ENCODE measurements around the gene INSYN1.
"Not testable (repeated sequence)": the region's sequence is repeated elsewhere in the genome, so short reads cannot be mapped to it uniquely, and the experiment has no call there.

INSYN1 gene

GRCh38 chr15:73710321-73710720, 42.8 kb downstream of the INSYN1 start:
- DNase-seq (ENCODE audit: low read depth in 2 of 2): no peak
- TF ChIP-seq, protein P1, sequence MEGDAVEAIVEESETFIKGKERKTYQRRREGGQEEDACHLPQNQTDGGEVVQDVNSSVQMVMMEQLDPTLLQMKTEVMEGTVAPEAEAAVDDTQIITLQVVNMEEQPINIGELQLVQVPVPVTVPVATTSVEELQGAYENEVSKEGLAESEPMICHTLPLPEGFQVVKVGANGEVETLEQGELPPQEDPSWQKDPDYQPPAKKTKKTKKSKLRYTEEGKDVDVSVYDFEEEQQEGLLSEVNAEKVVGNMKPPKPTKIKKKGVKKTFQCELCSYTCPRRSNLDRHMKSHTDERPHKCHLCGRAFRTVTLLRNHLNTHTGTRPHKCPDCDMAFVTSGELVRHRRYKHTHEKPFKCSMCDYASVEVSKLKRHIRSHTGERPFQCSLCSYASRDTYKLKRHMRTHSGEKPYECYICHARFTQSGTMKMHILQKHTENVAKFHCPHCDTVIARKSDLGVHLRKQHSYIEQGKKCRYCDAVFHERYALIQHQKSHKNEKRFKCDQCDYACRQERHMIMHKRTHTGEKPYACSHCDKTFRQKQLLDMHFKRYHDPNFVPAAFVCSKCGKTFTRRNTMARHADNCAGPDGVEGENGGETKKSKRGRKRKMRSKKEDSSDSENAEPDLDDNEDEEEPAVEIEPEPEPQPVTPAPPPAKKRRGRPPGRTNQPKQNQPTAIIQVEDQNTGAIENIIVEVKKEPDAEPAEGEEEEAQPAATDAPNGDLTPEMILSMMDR (IDR thresholded peaks at IDR 0.05; ENCODE audit: low read depth, low read length): no peak
- no peak overlapping the region for H3K4me3 ChIP-seq (replicated peaks in 1 of 2; ENCODE audit: low read depth in 2 of 2, low read length in 2 of 2)

DNA sequence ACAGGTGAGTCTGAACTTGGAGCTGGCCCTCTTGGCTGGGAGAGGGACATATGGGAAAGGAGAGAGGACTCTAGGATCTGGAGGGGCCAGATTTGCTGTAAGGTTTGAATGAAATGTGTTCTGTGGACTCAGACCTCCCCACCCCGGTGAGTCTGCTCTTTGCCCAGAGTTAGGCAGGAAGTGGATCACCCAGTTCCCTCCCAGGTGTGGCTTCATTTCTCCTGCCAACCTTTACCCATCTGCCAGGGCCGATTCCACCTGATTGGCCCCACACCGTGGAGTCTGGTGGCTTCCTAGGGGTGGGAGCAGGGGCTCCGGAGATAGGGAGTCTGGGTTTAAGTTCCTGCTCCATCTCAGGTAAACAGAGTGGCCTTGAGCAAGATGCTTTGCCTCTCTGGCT, 43.5 kb downstream of the INSYN1 start:
- H3K4me3 ChIP-seq (replicated peaks in 1 of 2; ENCODE audit: low read depth in 2 of 2, low read length in 2 of 2): no peak overlapping the region
- DNase-seq (ENCODE audit: low read depth in 2 of 2): no peak
- TF ChIP-seq, protein P1 (IDR thresholded peaks at IDR 0.05; ENCODE audit: low read depth, low read length): no peak

DNA sequence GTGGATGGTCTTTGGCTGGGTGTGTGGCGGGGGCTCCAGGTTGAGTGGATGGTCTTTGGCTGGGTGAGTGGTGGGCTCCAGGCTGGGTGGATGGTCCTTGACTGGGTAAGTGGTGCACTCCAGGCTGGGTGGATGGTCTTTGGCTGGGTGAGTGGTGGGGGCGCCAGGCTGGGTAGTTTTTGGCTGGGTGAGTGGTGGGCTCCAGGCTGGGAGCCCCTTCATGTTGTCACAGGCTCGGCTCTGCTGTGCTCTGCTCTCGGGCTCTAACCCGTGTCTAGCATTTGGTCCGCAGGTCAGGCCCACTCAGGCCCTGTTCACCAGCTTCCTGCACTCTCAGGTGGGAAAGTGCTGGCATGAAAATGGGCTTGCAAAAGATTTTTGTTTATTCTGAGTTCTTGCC, 43.9 kb downstream of the INSYN1 start:
- TF ChIP-seq, protein P1 (IDR thresholded peaks at IDR 0.05; ENCODE audit: low read depth, low read length): no peak
- no peak for DNase-seq (ENCODE audit: low read depth in 2 of 2)
- H3K4me3 ChIP-seq (replicated peaks in 1 of 2; ENCODE audit: low read depth in 2 of 2, low read length in 2 of 2): no peak overlapping the region

DNA sequence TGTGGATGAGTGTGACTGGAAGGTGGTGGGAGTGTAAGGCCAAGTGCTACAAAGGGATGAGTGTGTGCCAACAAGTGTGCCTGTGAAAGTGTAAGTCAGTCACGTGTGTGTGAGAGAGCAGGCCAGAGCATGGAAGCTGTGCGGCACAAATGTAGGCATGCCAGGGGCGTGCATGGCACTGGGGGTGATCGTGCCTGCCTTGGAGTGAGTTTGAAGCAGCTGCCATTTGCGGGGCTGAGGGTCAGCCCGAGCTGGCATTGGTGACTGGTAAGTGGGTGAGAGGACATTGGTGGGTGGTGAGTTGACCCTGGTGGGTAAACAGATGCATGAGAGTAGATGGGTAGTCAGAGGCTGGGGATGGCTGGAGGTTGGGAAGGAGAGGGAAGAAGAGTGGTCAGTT, 44.5 kb downstream of the INSYN1 start:
- TF ChIP-seq, protein P1 (IDR thresholded peaks at IDR 0.05; ENCODE audit: low read depth, low read length): no peak
- DNase-seq (ENCODE audit: low read depth in 2 of 2): no peak
- H3K4me3 ChIP-seq (replicated peaks in 1 of 2; ENCODE audit: low read depth in 2 of 2, low read length in 2 of 2): no peak overlapping the region

DNA sequence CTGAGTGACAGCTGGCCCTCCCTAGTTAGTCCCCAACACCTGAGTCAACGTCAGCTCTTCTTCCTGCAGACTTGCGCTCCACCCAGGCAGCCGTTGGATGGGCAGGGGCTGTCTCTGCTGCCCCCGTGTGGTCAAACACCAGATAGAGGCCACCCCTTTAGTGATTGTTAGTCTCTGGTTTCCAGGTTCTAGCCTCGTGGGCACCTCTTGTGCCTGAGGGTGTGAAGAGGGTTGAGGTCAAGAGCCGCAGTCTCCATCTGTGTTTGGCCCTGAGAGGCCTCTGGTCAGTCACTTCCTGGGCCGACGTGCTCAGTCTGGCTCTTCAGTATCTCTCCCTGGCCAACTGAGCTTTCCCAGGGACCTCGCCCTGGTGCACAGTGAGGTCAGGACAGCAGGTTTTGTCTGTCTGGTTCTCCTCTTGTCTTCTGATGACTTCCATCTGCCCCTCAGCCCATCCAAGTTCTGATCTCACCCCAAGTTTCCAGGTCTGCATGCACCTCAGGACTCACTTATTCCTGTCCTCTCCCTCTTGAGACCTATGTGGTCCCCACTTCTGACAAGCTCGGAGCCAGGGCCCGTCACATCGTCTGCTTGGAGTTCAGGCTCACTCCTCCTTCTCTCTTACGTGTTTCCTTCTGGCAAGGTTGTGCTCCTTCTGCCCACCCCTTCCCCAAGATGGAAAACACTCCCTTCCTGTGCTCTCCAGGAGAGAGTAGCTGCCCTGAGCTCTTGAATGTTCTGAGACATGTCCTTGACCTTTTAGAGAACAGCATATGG, 48.1 kb downstream of the INSYN1 start:
- H3K4me3 ChIP-seq (replicated peaks in 1 of 2; ENCODE audit: low read depth in 2 of 2, low read length in 2 of 2): no peak overlapping the region
- TF ChIP-seq, protein P1 (IDR thresholded peaks at IDR 0.05; ENCODE audit: low read depth, low read length): peak; percentile 87
- peak; percentile 56 to 59 for DNase-seq (ENCODE audit: low read depth in 2 of 2)

DNA sequence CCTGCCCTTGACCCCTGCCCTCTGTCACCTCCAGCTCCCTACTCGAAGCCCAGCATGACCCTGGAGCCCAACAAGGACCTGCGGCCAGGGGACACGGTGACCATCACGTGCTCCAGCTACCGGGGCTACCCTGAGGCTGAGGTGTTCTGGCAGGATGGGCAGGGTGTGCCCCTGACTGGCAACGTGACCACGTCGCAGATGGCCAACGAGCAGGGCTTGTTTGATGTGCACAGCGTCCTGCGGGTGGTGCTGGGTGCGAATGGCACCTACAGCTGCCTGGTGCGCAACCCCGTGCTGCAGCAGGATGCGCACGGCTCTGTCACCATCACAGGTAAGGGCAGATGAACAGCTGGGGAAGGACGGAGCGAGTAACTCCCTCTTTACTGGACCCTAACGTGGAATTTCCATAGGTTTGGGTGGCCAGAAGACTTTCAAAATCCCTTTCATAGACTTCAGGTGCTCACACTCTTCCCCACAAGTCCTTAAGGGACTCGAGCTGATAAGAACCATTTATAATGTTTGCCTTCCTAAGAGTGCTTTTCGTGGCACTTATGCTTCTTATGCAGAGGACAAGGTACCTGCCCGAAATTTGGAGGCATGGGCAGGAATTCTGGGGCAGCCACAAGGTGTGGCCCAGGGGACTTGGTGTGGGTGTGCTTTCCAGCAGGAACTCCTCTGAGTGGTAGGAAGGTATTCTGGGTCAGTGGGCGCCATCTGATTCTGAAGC, 48.8 kb downstream of the INSYN1 start:
- not testable (repeated sequence) for H3K4me3 ChIP-seq (replicated peaks in 1 of 2; ENCODE audit: low read depth in 2 of 2, low read length in 2 of 2); DNase-seq (ENCODE audit: low read depth in 2 of 2)

- DNase-seq (ENCODE audit: low read depth in 2 of 2); H3K4me3 ChIP-seq (replicated peaks in 1 of 2; ENCODE audit: low read depth in 2 of 2, low read length in 2 of 2): not testable (repeated sequence)
Measured at GRCh38 chr15:73703601-73704000, 49.5 kb downstream of the INSYN1 start.

DNA sequence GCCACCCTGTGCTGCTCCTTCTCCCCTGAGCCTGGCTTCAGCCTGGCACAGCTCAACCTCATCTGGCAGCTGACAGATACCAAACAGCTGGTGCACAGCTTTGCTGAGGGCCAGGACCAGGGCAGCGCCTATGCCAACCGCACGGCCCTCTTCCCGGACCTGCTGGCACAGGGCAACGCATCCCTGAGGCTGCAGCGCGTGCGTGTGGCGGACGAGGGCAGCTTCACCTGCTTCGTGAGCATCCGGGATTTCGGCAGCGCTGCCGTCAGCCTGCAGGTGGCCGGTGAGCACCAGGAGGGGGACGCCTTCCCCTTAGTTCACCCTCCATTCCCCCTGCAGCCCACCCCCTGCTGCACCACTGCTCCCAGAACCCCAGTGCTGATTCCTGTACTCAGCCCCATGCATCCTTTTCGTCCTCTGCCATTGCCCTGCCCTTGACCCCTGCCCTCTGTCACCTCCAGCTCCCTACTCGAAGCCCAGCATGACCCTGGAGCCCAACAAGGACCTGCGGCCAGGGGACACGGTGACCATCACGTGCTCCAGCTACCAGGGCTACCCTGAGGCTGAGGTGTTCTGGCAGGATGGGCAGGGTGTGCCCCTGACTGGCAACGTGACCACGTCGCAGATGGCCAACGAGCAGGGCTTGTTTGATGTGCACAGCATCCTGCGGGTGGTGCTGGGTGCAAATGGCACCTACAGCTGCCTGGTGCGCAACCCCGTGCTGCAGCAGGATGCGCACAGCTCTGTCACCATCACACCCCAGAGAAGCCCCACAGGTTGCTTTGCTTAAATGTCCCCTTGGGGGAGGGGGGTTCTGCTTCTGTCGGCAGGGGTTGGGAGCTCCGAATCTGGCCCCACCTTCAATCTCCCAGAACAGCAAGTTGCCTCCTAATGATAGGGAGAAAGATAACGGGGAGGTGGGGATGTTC, 50.6 kb downstream of the INSYN1 start:
- not testable (repeated sequence) for DNase-seq (ENCODE audit: low read depth in 2 of 2)

More for the DNA sequence above, 50.6 kb downstream of the INSYN1 start:
- not testable (repeated sequence) for H3K4me3 ChIP-seq (replicated peaks in 1 of 2; ENCODE audit: low read depth in 2 of 2, low read length in 2 of 2)

Data from cardiac fibroblast (primary cell).